ENCODE data around the gene PRIMA1. TPM values are rescaled to one million over a fixed set of nuclear protein-coding genes. Genes with fewer than 3 reads are reported as not detected.

PRIMA1 gene
- polyA plus RNA-seq, 1 of the 3 experiments (the other 2 are of a cell fraction) = 0.18 TPM

GRCh38 chr14:93688239-93688666 is 100.0 kb downstream of the PRIMA1 start:
- Histone ChIP-seq H3K4me2 (no peak overlapping the region), H2AFZ (ENCODE audit: low read depth) (no peak overlapping the region), H3K4me1 (ENCODE audit: control insufficient read depth in 1 of 2, insufficient read depth in 2 of 2, low read depth in 1 of 2, low read length in 1 of 2) (no peaks in the 10 kb centered on the region), H3K9me2 (no peaks in the 10 kb centered on the region), H3K9me3 (0 out of 2 replicates have a peak, but pooled peaks cover 4% of the 10 kb centered on the region), H3K9ac (no peak overlapping the region), H3K27ac (ENCODE audit: low read depth in 2 of 2, low read length in 1 of 2) (no peak overlapping the region), H3F3A (replicated peaks; ENCODE audit: insufficient read depth) (no peaks in the 10 kb centered on the region), H3K79me2 (ENCODE audit: insufficient read depth) (no peaks in the 10 kb centered on the region), H4K20me1 (ENCODE audit: insufficient read depth) (no peaks in the 10 kb centered on the region), H3K4me3 (ENCODE audit: low read depth in 2 of 2, low read length in 1 of 2) (no peak overlapping the region), H3K27me3 (ENCODE audit: insufficient read depth) (no peaks in the 10 kb centered on the region), H3K36me3 (replicated peaks in 1 of 2; ENCODE audit: control insufficient read depth in 1 of 2, insufficient read depth in 2 of 2, low read length in 1 of 2) (no peaks in the 10 kb centered on the region)
- no peak for DNase-seq
- POLR2A ChIA-PET = no interaction called here
- CTCF ChIA-PET = interaction anchor here (1.2 to 1.8 kb wide), 3 partner anchors 15 to 251 kb away, joined by 3 to 7 read pairs (median 4); no protein-coding TSS in a partner anchor
- 30% methylated on average over 5 of the region's 5 CpGs for WGBS (ENCODE audit: low lambda C conversion rate)
- TF ChIP-seq GABPA (IDR thresholded peaks at IDR 0.05; ENCODE audit: low read depth) (no peak), RCOR1 (IDR thresholded peaks at IDR 0.05; ENCODE audit: low read length) (no peak), CHD2 (IDR thresholded peaks at IDR 0.05; ENCODE audit: low read length, partially characterized antibody) (no peak), ZBTB33 (IDR thresholded peaks at IDR 0.05; ENCODE audit: borderline replicate concordance, low read depth) (no peak), RXRA (IDR thresholded peaks at IDR 0.05; ENCODE audit: borderline replicate concordance, low read depth) (no peak), EZH2phosphoT487 (IDR thresholded peaks at IDR 0.05; ENCODE audit: borderline replicate concordance, low read depth) (no peak), USF2 (IDR thresholded peaks at IDR 0.05; ENCODE audit: borderline replicate concordance, low read depth, low read length) (no peak), NFIC (IDR thresholded peaks at IDR 0.05; ENCODE audit: borderline replicate concordance) (no peak), MAX (IDR thresholded peaks at IDR 0.05; ENCODE audit: low read depth) (no peak), POLR2AphosphoS5 (IDR thresholded peaks at IDR 0.05; ENCODE audit: low read depth, low read length) (no peak), GATA2 (CRISPR knock-in tag; IDR thresholded peaks at IDR 0.05) (no peak), CTCF (IDR thresholded peaks at IDR 0.05) (no peak), PBX3 (IDR thresholded peaks at IDR 0.05) (no peak)

Data from SK-N-SH (cell line).